Stimulated activated CD8-positive, alpha-beta memory T cell treated with anti-CD3 and anti-CD28 coated beads, Interleukin-15, amount 100 ng/mL, for 4 hours (primary cell): ENCODE data around the gene PLEKHM2.

Experiments used
- DNase-seq, 2 donors: peaks; one replicate each; pipeline ENCODE4 v3.0.0-alpha.2; 2020; ENCODE audit warnings: low read depth in 2 of 2

PLEKHM2 gene

DNA sequence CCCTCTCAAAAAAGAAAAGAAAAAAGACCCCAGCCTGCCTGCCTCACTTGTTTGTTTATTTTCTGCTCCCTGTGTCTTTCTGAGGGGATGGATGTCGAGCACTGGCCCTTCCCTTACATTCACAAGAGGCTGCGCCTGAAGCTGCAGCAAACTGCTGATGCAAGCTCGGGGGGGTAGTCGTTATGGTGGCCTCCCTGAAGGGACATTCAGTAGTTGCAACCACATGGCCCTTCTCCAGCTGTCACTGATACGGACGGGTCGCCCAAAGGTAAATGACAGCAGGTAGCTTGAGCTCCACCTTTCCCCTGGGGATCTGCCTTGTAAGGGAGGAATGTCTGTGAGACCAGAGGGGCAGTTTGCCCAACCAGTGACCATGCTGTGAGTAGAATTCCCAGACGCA is 17.7 kb downstream of the PLEKHM2 start:
- no peak for DNase-seq

DNA sequence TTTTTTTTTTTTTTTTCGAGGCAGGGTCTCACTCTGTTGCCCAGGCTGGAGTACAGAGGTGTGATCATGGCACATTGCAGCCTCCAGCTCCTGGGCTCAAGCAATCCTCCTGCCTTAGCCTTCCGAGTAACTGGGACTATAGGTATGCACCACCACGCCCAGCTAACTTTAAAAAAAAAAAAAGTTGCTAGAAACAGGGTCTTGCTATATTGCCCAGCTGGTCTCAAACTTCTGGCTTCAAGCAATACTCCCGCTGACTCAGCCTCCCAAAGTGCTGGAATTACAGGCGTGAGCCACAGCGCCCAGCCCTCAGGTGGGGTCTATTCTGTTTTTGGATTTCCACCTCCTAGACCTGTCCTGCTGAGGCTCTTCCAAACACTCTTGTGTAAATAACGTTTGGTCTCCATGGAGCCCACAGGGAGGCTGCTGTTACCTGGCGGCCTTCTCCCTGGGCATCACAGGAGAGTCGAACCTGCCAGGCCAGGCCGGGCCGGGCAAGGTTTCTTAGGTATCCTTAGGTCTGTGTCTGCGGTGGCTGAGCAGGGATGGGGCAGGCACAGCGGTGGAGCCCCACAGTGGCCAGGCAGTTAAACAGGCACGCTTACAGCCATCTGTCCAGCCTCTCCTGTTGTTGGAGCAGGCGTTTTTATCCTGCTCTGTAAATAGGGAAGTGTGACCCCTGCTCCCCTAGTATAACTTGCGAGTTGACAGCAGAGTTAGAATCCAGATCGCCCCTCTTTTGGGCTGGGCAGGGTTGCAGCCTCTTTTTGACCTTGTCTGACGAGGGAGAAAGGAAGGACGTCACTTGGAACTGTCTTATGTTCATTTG is 18.8 kb downstream of the PLEKHM2 start:
- DNase-seq, result no peak

DNA sequence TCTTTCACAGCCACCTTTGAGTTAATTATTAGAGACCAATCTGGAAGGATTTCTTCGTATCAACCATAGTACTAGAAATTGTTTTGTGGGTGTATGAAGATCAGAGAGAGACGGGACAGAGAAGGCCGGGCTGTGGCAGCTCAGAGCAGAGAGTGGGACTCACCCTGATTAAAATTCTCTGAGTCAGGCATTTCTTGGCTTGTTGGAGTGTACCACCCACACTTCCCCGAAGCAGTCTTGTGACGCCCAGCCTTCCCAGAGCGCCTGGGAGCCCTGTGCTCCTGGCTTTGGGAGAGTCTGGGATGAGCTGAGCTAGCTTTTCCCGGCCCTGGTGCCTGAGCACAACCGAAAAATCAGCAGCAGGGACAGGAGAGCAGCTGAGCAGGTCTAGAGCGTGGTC is 19.4 kb downstream of the PLEKHM2 start:
- no peak for DNase-seq

DNA sequence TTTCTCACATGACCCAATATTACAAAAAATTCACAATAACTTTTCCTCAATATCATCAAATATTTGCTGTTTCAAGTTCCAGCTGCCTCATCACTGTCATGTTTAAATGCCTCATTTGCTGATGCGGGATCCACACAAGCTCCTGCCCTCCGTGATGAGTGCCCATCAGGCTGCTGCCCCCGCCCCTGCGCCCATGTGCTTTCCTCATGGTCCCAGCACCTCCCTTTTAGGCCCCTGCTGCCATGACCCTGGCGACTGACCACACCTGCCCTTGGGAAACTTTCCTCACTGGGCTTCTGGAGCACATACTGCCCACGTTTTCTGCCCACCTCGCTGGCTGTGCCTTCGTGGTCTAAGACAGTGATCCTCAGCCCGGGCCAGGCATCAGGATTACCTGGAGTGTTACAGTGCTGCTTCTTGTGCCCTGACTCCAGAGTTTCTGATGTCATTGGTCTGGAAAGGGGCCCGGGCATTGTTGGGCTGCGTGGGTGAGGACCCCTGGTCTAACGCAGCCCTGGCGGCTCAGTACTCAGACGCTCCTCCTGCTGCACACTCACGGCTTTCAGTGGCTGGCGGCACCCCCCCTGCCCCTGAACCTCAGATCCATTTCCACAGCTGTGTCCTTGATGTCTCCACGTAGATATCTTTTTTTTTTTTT is 20.5 kb downstream of the PLEKHM2 start:
- DNase-seq, result no peak

DNA sequence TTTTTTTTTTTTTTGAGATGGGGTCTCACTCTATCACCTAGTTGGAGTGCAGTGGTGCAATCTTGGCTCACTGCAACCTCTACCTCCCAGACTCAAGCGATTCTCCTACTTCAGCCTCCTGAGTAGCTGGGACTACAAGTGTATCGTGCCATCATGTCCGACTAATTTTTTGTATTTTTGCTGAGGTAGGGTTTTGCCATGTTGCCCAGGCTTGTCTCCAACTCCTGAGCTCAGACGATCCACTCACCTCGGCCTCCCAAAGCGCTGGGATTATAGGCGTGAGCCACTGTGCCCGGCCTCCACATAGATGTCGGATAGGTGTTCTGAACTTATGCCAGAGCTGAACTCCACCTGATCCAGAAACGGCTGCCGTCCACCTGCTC is 21.1 kb downstream of the PLEKHM2 start:
- no peak for DNase-seq

DNA sequence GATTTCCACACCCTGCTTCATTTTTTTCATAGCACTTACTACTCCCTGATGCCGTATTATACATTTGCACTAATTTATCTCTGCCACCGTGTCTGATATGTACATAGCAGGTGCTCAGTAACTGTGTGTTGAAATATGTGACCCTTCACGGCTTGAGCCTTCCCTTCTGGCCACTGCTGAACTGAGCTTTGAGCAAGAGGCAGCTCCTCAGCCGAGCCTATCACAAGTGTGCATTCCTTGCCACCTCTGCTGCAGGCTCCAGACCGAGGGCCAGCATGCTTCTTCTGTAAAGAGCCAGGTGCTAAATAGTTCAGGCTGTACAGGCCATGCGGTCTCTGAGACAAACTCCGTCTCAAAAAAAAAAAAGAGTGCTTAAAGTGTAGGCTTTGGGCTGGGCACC is 22.6 kb downstream of the PLEKHM2 start:
- no peak for DNase-seq

DNA sequence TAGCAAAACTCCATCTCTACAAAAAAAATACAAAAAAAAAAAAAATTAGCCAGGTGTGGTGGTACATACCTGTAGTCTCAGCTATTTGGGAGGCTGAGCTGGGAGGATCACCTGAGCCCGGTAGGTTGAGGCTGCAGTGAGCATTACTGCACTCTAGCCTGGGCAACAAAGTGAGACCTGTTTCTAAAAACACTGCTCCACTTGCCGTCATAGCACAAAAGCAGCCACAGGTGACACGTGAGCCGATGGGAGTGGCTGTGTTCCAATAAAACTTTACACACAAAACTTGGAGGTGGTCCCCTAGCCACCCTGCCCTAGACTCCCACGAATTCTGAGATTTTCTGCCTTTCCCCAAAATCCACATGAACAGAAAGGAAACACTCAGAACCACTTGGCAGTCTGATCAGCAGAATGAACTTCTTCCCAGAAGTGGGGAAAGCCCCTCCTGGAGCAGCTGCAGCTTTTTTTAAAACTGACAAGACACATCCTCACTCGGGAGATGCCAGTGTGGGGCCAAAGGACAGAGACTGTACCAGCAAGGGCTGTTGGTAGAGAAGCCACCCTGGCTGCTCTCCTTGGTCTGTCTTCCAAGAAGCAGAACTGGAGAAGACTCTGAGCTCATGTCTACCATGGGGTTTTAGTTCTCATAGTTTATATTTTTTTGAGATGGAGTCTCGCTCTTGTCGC is 23.3 kb downstream of the PLEKHM2 start:
- DNase-seq, result no peak

DNA sequence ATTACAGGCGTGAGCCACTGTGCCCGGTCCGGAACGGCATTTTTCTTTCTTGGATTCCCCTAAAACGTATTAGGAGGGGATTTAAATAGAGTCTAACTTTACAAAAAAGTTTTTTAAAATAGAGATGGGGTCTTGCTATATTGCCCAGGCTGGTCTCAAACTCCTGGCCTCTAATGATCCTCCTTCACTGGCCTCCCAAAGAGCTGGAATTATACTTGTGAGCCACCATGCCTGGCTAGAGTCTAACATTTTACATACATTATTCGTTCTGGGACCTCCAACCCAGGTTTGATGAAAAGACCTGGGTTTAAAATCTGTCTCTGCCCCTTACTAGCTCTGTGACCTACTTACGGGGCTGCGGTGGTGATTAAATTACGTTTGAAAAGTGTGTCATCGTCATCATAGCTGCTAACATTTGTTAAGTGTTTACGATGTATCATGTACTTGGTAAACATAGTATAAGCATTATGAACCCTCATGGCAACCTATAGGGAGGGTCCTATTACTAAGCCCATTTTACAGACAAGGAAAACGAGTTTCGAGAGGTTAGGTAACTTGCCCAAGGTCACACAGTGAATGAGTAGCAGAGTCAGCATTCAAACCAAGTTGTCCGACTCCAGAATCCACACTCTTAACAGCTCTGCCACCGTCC is 24.5 kb downstream of the PLEKHM2 start:
- DNase-seq, result no peak

DNA sequence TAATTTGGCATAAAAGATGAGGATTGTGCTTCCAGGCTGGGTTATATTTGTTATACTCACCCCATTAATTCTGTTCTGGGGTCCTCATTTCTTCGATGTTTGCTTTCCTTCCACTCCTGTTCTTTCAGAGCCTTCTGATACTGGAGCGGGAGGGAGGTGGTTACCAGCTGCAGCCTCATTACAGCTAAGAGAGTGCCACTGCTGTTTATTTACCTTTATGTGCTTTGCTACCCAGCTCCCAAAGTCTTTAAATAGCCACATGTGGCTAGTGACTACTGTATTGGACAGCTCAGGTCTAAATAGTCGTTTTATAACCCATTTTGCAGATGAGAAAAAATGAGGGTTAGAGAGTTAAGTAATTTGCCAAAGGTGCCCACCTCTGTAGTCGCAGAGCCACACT is 25.1 kb downstream of the PLEKHM2 start:
- no peak for DNase-seq

DNA sequence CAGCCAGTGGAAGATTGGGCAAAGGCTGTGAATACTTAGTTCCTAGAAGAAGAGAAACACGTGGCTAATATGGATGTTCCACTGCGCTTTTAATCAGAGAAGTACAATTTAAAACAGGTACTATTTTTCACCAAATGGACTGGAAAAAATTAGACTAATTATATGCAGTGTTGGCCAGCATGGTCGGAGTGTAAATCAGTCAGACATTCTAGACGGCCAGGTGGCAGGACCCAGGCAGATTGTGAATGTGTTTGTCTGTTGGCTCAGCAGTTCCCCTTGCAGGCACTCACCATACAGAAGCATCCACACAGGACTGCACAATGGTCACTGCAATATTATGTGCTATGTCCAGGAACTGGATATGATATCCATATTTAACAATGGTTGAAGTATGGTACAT is 28.0 kb downstream of the PLEKHM2 start:
- DNase-seq, result no peak

DNA sequence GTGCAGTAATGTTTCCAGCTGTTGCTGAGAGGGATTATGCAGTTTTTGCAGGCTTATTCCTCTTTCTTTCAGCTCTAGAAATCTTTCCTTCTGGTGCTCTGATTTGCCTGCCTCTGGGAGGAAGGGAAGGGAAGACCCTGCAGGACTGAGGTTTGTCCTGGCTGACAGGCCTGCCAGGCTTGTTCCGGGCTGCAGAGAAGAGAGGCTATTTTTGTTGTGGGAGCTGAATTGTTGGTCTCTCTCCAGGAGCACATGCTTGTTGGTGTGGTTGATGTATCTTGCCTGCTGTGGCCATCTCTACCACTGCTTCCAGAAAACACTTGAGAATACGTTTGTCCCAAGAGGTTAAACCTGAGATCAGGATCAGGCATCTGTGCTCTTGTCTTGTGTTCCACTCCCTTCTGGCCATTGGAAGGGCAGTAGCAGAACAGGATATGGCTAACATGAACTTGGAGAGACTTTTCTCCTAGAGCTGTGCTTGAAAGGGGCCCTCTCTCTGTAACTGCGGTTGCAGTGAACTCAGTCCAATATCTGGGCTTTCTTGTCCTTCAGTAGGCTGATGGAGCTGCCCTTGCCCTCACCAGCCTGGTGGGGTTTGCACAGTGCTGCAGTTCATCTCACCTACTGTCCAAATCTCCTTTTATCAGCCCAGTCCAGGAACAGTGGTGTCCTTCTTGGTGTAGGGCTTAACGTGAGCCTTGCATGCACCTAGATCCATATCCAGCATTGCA is 30.5 kb downstream of the PLEKHM2 start:
- no peak for DNase-seq

DNA sequence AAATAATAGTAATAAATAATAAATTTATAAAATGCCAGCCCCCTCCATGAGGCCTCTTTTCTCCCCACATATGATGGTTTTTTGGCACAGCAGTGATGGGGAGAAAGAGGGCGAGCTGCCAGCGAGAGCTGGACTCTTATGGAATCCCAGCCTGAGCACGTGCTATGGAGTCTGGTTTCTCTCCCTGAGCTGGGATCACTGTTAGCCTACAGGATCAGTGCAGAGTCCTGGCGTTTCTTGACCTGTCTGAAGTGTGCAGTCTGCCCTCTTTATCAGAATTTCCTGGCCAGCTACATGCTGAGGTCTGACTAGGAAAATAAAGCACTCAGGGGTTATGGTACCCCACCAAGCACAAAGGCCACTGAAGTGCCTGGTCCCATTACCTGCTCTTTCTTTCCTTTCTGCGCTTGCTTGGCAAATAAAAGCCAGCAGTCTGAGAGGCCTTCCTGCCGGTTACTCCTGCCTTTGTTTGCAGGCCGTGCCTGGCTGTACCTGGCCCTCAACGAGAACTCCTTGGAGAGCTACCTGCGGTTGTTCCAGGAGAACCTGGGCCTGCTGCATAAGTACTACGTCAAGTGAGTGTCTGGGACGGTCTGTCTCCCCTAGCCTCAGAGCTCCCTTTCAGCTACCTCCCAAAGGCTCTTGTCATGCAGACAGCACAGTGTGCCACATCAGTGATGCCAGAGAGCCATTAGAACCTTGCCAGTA is 33.5 kb downstream of the PLEKHM2 start:
- no peak for DNase-seq

DNA sequence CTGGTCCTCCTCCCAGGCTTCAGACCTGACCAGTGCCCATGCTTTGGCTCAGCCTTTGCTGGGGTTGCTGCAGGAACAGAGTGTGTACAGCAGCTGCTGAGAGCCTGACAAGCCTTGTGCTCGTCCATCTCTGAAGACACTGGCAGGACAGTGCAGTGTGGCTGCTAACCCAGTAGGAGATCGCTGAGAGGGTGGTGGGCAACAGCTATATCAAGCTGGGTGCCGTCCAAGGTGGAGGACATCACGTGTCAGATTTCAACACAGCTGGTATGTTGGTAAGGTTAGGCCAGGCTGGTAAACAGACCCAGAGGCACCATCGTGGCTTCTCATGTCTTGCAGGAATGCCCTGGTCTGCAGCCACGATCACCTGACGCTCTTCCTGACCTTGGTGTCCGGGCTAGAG is 34.1 kb downstream of the PLEKHM2 start:
- no peak for DNase-seq

DNA sequence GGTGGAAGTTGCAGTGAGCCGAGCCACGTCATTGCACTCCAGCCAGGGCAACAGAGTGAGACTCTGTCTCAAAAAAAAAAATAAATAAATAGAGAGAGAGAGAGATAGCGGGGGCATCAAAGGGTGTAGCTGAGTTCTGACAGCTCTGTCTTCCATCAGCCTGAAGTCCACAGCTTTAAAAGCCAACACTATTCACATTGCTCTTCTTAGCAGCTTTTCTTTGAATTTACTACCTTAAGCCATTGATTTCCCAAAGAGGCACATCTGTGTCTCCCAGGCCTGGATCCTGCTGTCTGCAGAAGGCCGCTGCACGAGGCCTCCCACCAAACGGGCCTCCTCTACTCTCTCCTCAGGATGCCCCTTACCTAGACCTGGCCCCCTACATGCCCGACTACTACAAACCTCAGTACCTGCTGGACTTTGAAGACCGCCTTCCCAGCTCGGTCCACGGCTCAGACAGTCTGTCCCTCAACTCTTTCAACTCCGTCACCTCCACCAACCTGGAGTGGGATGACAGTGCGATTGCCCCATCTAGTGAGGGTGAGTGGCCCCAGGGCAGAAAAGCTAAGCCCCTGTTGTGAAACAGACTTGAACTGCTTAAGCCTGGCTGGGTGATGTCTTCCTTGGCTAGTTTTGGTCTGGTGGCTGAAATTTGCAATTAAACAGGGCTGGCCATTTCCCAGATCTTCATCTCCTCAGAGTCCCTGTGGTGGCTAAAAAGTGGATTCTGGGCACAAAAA is 35.4 kb downstream of the PLEKHM2 start:
- no peak for DNase-seq

DNA sequence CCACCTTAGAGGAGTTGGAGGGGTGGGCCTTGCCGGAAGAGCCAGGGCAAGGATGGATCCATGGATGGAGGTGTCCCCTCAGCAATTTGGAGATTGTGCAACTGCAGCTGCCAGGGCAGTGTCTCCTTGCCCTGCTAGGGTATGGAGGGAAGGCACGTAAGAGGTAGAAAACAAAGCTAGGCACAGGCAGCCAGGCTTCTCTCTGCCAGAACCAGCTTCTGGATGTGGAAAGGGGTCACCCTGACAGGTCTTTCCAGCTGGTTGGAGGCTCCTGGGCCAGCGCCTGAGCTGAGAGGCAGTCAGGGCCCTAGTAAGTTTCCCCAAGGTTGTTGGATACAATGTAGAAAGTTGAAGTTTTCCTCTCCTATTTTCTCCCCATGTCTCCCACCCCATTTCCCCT is 36.7 kb downstream of the PLEKHM2 start:
- DNase-seq, result no peak

DNA sequence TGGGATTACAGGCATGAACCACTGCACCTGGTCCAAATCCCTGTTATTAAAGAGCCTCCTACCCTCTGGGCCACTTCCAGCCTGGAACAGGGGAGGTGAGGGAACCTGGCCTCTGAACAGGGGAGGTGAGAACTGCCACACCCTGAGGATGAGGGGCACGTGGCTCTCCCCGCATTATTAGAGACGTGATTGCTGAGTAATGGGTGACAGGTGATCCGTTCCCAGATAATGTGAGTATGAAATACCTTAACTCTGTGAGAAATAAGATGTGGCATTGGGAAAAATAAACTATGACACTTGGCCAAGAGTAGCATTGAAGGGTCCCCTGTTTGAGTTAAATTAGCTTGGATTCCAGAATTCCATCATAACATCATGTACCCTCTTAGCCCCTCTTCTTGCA is 38.3 kb downstream of the PLEKHM2 start:
- no peak for DNase-seq

DNA sequence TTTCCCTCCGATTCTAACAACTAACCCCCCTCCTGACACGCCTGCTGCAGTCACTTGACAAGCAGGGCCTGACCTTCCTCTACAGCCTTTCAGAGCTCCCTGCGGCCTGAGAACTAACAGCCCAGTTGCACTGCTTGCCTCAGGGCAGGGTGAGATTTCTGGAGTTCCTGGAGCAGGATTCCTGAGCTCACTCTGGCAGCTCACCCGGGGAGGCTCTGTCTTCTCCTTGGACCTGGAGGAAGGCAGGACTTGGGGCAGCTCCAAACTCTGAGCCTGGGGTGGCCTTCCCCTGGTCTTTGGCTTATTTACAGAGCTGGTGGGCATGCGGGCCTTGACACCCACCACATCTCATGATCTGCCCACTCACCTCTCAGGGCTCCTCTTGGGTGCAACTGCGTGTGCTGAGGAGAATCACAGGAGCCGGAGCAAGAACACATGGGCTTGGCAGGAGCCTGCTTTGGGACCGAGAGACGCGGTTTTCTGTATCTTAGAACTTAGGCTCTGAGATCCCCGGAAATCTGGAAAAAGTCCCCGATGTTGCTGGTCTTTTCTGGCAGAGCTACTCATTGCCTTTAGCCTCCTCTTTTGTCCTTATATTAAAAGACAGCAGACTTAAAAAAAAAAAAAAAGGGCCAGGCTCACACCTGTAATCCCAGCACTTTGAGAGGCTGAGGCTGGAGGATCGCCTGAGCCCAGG is 38.9 kb downstream of the PLEKHM2 start:
- no peak for DNase-seq

DNA sequence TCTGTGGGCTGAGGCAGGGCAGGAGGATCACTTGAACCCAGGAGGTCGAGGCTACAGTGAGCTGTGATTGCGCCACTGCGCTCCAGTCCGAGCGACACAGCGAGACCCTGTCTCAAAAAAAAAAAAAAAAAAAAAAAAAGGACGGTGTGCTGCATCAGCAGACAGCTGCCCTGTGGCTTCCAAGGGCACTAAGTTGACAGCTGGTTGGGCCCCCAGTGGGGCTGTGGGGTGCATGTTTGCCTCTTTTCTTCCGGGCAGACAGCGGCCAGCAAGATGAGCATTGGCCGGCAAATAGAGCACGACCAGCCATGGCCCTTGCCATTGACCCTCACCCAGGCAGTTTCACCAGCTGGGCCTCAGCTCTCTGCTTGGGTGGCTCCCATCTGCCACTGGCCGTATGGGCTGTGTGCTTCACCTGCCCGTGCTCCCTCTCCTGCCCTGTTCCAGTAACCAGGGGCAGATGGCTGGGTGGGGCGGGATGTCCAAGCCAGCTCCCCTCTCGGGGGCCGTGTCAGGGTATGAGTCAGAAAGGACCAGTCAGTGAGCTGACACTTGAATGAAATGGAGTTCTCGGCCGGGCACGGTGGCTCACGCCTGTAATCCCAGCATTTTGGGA is 39.6 kb downstream of the PLEKHM2 start:
- DNase-seq, result no peak
